SK-N-DZ (cell line): ENCODE measurements around the gene CCDC97.

Experiments used
- DNase-seq: peaks from one replicate; pipeline ENCODE4 v3.0.0-alpha.2; 2015; ENCODE audit warnings: low spot score

The CCDC97 gene

GRCh38 chr19:41320185-41320518 is 10.2 kb downstream of the CCDC97 start:
- no peak for DNase-seq

DNA sequence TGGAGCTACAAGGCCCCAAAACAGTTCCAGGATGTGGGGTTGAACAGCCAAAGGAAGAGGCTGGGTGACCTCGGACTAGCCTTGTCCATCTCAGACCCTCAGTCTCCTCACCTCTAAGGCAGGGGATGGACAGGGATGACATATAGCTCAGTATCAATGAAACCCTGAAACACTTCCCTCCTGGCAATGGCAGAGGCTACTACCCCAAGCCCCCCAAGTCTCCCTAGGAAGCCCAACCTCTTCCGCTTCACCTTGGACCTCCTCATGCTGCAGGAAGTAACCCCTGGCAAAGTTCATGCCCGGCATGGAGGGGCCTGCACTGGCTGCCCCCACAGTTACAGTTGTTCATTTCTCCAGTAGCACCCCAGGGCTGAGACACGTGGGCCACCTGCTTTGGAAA is 10.6 kb downstream of the CCDC97 start:
- DNase-seq, result no peak

DNA sequence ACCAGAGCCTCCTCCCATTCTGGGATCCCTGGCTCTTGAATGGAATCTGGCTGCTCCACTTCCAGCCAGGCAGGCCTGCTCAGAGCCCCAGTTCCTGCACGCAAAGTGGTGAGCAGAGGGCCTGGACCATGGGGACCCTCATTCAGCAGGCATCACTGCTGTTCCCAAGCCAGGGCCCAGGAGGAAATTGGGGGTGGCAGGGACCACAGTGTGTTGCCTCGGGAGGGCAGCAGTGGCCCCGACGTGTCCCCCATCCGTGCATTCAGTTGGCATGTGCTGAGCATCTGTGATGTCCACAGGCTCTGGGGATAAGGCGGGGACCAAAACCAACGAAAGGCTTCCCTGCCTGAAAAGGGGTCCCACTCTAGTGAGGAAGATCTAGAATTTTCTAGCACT is 11.2 kb downstream of the CCDC97 start:
- DNase-seq, result no peak

GRCh38 chr19:41321600-41322270 is 11.8 kb downstream of the CCDC97 start:
- peak; percentile 42 for DNase-seq

GRCh38 chr19:41322451-41322850 is 12.5 kb downstream of the CCDC97 start:
- DNase-seq, result no peak

GRCh38 chr19:41323023-41323422 is 13.1 kb downstream of the CCDC97 start:
- no peak for DNase-seq

GRCh38 chr19:41323430-41324125 is 13.6 kb downstream of the CCDC97 start:
- DNase-seq, result no peak

- no peak for DNase-seq
These were observed 14.3 kb downstream of the CCDC97 start for GRCh38 chr19:41324231-41324702.

DNA sequence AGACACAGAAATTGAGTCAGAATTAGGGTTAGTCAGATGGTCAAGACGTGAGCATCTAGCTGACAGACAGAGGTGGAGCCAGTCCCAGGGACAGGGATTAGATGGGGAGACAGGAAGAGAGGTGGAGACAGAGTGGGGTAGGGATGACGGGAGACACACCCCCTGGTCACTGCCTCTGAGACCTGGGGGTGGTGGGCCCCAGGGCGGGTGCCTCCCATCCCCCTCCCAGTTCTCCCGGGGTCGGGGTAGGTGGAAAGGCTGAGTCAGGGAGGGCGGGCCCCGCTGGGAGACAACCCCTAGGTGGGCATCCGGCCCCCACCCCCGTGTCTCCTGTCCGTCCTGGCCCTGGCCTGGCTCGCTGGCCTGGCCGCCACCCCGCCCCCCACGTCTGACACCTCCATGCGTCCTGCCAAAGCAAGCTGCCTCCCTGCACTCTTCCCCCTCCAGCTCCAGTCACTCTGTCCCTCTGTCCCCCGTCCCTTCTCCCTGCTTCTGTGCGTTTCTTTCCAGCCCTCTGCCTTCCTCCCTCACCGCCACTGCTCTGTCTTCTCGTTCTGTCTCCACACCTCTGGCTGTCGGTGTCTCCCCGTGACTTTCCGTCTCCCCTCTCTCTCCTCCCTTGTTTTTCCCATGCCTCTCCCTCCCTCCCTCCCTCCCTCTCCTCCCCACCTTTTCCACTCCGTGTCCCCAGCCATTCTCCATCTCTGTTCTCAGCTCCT is 15.1 kb downstream of the CCDC97 start:
- peak; percentile 40 for DNase-seq

DNA sequence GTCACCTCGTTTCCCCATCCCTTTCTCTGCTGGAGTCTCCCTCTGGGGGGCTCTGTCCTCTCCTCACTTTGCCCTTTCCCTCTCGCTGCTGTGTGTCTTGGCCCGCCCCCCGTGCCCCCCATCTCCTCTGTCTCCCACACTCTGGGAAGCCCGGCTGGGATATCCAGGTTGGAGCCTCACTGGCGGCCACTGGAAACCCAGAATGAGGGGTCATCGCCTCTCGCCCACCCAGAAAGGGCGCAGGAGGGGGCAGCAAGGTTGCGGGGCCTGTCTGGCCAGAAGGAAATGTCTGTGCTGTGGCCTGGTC is 15.6 kb downstream of the CCDC97 start:
- no peak for DNase-seq

- no peak for DNase-seq
These were observed 16.2 kb downstream of the CCDC97 start for GRCh38 chr19:41325947-41326706.

DNA sequence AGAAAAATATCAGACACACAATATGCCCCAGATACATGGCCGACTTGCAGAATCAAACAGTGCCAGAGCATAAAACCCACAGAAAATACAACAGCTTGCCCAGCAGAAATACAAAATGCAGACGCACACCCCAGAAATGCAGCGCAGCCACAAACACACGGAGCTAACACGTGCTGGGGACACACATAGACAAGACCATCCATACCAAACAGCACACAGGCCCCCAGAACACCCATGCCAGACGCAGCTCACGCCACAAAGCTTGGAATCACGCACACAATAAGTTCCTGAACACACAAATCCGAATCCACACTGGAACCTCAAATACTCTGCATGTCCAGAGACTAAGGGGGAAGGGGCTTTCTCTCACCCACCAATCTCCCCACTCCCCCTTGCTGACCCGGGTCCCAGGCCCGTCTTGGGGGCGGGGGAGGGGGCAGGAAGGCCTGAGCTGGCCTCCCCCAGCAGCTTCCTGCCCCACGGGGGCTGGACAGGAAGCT is 17.2 kb downstream of the CCDC97 start:
- no peak for DNase-seq

- DNase-seq, result no peak
These were observed 17.7 kb downstream of the CCDC97 start for GRCh38 chr19:41327576-41328156.

GRCh38 chr19:41328157-41328841 is 18.3 kb downstream of the CCDC97 start:
- no peak for DNase-seq

- DNase-seq, result no peak
These were observed 18.9 kb downstream of the CCDC97 start for GRCh38 chr19:41328842-41329225.

DNA sequence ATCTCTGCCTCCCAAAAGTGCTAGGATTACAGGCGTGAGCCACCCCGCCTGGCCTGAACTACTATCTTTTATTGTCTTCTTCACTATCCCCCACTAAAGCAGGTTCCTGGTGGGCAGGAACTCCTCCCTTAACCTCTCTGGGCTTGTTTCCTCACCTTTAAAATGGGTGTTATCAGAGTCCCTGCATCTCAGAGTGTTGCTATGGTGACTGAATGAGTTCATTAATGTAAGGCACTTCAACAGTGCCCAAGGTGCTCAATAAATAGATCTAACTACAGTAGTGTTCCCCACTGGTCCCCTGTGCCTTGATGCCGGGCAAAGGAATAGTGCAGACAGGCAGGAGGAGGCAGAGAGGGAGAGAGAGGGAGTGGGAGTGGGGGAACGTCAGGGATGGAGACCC is 20.5 kb downstream of the CCDC97 start:
- DNase-seq, result no peak

DNA sequence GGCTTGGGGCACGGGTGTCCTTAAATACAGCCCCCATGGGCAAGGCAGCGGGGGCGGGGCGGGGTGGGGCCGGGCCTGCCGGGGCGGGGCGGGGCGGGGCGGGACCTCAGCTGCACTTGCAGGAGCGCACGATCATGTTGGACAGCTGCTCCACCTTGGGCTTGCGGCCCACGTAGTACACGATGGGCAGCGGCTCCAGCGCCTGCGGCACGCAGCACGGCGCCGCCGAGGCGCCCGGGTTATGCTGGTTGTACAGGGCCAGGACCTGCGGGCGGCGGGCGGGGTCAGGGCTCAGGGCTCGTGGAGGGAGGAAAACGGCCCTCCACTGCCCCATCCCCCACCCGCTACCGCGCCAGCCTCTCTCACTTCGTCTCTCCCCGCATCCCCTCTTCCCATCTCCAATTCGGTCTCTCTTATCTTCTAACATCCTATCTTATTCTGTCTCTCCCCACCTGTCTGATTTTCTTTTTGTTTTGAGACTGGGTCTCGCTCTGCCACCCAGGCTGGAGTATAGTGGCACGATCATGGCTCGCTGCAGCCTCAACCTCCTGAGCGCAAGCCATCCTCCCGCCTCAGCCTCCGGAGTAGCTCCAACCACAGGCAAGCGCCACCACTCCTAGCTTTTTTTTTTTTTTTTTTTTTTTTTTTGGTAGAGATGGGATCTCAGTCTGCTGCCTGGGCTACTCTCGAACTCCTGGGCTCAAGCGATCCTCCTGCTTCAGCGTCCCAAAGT is 21.1 kb downstream of the CCDC97 start:
- DNase-seq, result no peak

- DNase-seq, result no peak
These were observed 22.0 kb downstream of the CCDC97 start for GRCh38 chr19:41332000-41332399.

GRCh38 chr19:41332468-41332867 is 22.5 kb downstream of the CCDC97 start:
- DNase-seq, result no peak

- DNase-seq, result no peak
These were observed 24.8 kb downstream of the CCDC97 start for GRCh38 chr19:41334793-41335192.
